Embryonic facial prominence (tissue), 1 donor: ENCODE measurements around the gene RET.

Source experiments
- DNase-seq: peaks from one replicate; pipeline ENCODE4 v3.0.0-alpha.2; 2016; ENCODE audit errors: extremely low spot score

The RET gene

GRCh38 chr10:43044961-43045621 lies 31.8 kb upstream of the RET start:
- DNase-seq, result no peak

- no peak for DNase-seq
These were observed 31.1 kb upstream of the RET start for GRCh38 chr10:43045631-43046287.

- DNase-seq, result no peak
These were observed 30.4 kb upstream of the RET start for GRCh38 chr10:43046288-43046991.

DNA sequence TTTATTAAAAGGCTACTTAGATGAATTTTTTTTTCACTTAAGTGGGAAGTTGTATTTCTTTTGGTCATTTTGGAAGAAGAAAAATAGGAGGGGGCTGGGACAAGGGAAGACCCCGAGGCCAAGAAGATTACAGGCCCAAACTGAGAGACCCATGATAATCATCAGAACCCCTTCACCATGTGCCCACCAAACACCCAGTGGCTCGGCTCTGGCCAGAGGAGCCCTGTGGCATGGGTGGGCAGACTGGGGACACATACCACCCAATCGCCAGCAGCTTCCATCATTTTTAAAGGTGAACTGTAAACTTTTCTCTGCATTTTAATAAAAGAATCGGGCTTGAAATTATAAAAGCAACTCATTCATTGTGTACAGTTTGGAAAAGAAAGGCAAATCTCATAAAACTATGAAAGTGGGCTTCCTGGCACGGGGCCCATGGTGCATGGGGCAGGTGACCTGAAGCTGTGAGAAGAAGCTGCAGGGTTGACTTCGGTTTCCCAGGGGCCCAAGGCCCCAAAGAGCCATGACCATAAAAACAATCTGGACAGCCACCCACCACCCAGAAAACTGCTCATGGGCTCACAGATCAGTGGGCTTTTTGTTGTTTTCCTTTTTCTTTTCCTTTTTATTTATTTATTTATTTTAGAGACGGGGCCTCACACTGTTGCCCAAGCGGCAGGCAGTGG lies 29.4 kb upstream of the RET start:
- DNase-seq, result no peak

DNA sequence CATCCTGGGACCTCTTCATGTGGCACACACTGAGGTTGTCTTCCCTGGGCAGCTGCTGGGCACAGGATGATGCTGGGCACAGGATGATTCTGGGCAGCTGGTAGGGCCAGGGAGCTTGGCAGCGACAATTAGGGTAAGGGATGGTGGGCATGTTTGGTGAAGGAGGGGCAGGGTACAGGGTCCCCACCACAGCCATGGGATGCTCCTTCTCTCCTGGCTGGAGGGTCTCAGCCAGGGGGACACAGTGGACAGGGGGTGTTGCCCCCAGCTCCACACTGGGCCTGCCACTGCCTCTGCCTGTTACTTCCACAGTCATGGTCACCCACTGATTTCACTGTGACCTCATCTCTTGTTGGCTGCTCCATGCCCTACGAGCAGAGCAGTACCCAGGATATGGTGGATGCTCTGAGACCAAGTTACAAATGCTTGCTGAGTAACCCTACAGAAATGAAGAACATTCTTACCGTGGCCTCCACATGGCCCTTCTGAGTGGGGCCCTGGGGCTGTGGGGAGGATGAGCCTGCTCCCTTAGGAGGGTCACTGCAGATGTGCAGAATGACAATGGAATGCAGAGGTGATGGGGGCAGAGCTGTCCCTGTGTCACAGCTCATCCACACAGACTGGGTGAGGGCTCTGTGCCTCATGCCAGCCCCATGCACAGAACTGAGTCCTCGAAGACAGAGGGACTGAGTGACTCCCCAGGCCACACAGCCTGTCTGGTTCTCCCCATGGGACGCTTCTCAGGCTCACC lies 28.4 kb upstream of the RET start:
- no peak for DNase-seq

DNA sequence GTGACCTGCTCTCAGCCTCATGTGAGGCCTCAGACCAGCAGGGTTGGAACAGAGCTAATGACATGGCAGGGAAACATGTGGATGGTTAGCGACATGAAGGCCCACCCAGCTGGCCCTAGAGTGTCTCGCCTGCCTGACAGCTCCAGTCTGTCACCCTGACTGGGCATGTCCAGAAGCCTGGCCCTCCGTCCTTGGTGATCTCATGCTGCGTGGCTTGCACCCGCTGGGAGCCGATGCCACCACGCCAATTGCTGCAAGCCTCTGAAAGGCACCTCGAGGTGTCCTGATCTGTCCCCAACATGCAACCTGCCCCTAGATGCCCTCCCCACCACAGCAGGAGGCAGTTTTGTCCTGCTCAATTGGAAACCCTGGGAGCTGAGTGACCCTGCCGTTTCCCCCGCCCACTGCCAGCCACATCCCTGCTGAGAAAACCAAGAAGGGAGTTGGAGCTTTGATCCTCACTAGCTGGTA lies 27.8 kb upstream of the RET start:
- DNase-seq, result no peak

GRCh38 chr10:43050011-43050410 lies 26.9 kb upstream of the RET start:
- DNase-seq, result no peak

DNA sequence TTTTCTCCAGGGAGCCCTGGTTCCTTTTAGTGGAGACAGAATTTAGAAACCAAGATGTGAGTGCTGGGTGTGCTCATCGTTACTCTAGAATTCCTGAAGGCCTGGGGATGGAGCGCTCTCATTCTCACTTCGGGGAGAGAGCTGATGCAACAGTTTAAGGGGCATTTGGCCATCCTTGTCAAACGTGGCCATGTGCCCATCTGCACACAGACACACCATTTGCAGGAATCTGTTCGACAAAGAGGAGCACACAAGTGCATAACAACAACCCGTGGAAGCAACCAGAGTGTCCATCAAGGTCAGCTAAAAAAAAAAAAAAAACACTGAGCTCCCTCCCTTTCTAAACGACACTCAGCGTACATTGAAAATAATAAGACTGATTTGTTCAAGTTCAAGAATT lies 23.0 kb upstream of the RET start:
- no peak for DNase-seq

DNA sequence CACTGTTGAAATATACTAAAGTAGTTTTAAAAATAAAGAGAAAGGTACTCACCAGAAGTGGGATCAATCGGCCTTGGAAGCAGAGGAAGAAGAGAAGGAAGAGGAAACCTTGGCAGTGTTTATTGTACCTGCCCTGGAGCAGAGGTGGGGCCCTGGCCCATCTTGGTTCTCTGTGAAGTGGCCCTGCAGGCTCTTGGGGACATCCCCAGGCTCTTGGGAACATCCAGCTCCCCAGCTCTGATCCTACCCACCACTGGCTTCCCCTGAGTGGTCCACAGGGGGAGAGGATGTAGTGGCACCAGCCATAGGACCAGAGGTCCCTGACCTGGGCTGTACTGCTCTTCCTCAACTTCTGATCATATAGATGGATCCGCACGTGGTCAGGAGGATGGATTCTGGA lies 22.3 kb upstream of the RET start:
- DNase-seq, result no peak

- no peak for DNase-seq
These were observed 21.7 kb upstream of the RET start for GRCh38 chr10:43055217-43055616.

DNA sequence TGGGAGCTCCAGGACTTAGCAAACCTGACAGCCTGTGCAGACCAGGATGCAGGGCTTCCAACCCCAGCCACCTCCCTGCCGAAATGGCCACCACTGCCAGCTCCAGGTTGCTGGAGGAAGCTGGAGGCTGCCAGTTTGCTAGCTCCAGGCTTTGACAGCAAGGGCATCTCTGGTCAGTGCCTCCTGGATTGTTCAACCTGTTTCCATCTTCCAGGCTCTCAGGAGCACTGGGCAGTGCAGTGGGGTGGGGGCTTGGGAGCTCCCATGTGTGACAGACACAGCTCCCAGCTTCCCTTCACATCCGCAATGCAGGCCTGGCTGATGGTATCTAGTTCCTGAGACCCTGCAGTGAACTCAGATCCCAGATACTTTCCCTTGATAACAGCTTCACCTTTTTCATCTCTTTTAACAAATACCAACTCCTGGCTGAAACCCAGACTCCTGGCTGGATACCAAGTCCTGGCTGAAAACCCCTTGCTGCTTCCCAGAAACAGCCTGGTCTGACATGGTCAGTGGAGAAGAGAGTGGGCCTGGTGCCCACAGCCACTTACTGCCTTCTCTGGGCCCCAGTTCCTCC lies 20.8 kb upstream of the RET start:
- DNase-seq, result no peak

DNA sequence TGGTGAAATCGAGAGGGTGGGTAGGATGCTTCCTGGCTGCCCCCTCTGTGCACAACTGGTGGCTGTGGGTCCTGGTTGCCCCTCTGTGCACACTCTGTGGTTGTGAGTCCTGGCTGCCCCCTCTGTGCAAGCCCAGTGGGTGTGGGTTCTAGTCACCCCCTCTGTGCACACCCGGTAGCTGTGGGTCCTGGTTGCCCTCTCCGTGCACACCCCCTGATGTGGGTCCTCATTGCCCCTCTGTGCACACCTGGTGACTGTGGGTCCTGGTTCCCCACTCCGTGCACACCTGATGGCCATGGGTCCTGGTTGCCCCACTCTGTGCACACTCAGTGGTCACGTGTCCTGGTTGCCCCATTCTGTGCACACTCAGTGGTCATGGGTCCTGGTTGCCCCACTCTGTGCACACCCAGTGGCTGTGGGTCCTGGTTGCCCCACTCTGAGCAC lies 20.3 kb upstream of the RET start:
- DNase-seq, result no peak

DNA sequence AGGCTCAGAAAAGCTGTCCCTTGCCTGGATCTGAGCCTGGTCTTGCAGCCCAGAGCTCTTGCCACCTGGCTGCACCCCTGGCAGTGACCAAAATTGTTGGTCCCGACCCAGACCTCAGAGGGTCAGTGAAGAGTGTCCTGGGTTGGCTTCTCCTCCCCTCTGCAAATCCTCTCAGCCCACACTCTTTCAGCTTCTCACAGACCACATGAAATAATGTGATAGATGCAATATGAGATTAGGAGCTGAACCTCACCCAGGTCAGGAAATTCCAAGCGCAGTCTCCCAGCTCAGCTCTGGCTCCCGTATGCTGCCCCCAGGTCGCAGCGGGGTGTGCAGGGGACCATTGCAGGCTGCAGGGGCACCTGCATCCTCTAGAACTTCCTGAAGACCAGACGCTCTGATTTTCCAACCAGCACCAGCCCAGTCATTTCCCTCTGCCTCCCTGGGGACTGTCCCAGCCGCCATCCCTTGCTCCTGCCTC lies 19.6 kb upstream of the RET start:
- DNase-seq, result no peak

DNA sequence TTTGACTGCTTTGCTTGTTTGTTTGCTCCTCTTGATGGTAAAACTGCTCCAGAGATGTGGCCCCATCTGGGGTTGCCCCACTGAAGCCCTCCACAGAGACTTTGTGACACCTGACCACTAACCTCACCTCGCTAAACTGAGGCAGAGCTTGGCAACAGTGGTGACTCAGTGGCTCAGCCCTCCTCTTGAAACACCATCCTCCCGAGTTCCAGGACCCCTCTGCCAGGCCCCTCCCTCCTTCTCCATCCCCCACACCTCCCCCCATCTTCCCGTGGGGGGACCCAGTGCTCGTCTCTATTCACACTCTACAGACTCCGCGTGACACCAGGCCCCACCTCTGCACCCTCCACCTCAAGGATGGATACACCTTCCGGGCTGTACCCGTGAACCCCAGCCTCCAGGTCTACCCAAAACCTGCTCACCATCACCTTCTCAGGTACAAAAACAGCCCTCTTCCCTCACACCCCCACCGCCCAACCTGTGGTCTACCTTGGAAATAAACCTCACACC lies 19.0 kb upstream of the RET start:
- DNase-seq, result no peak

- no peak for DNase-seq
These were observed 18.0 kb upstream of the RET start for GRCh38 chr10:43058716-43059335.

GRCh38 chr10:43059336-43059720 lies 17.5 kb upstream of the RET start:
- DNase-seq, result no peak

GRCh38 chr10:43059828-43060227 lies 17.0 kb upstream of the RET start:
- no peak for DNase-seq

GRCh38 chr10:43060291-43060690 lies 16.6 kb upstream of the RET start:
- no peak for DNase-seq

- no peak for DNase-seq
These were observed 15.5 kb upstream of the RET start for GRCh38 chr10:43061331-43061730.

GRCh38 chr10:43061760-43062159 lies 15.1 kb upstream of the RET start:
- DNase-seq, result no peak
